CD1c-positive myeloid dendritic cell (primary cell): ENCODE measurements around the gene FOXE3.
A peak's percentile ranks its signal among the peaks of the same experiment; 100 is the strongest.

ENCODE experiments used
- DNase-seq: peaks from one replicate; pipeline ENCODE4 v3.0.0-alpha.2; 2016; ENCODE audit errors: extremely low spot score

Gene FOXE3

GRCh38 chr1:47405697-47406096 lies 10.4 kb upstream of the FOXE3 start:
- DNase-seq = peak; percentile 46

- DNase-seq = no peak
Observed at GRCh38 chr1:47406966-47407365, 9.1 kb upstream of the FOXE3 start.

GRCh38 chr1:47407481-47407880 lies 8.6 kb upstream of the FOXE3 start:
- no peak for DNase-seq

GRCh38 chr1:47409311-47410067 lies 6.6 kb upstream of the FOXE3 start:
- DNase-seq = peak; percentile 70

GRCh38 chr1:47410068-47410455 lies 6.0 kb upstream of the FOXE3 start:
- no peak for DNase-seq

- DNase-seq = peak; percentile 69
Observed at GRCh38 chr1:47411436-47411835, 4.6 kb upstream of the FOXE3 start.

- no peak for DNase-seq
Observed at GRCh38 chr1:47412437-47412836, 3.6 kb upstream of the FOXE3 start.

GRCh38 chr1:47416319-47417169 lies 459 bp downstream of the FOXE3 start:
- DNase-seq = no peak

GRCh38 chr1:47417170-47418044 lies 1.3 kb downstream of the FOXE3 start:
- DNase-seq = no peak

GRCh38 chr1:47418122-47418521 lies 2.0 kb downstream of the FOXE3 start:
- DNase-seq = no peak

GRCh38 chr1:47418681-47419325 lies 2.7 kb downstream of the FOXE3 start:
- DNase-seq = no peak

- DNase-seq = no peak
Observed at GRCh38 chr1:47420547-47420946, 4.5 kb downstream of the FOXE3 start.

- no peak for DNase-seq
Observed at GRCh38 chr1:47423872-47424271, 7.8 kb downstream of the FOXE3 start.

GRCh38 chr1:47424336-47424982 lies 8.4 kb downstream of the FOXE3 start:
- DNase-seq = peak; percentile 32

- DNase-seq = no peak
Observed at GRCh38 chr1:47431534-47431933, 15.4 kb downstream of the FOXE3 start.

GRCh38 chr1:47432071-47433036 lies 16.3 kb downstream of the FOXE3 start:
- peak; percentile 85 for DNase-seq

GRCh38 chr1:47433037-47433421 lies 16.9 kb downstream of the FOXE3 start:
- no peak for DNase-seq

GRCh38 chr1:47433477-47434050 lies 17.5 kb downstream of the FOXE3 start:
- no peak for DNase-seq

- DNase-seq = peak; percentile 70
Observed at GRCh38 chr1:47434051-47434842, 18.2 kb downstream of the FOXE3 start.
